8988T (cell line): Measurements from ENCODE around the gene CDC42EP3.
A peak's percentile ranks its signal among the peaks of the same experiment; 100 is the strongest.

Experiments
- DNase-seq: peaks from one replicate; pipeline ENCODE4 v3.0.0; 2011

Gene CDC42EP3

GRCh38 chr2:37654419-37654818 is 17.0 kb downstream of the CDC42EP3 start:
- no peak for DNase-seq

DNA sequence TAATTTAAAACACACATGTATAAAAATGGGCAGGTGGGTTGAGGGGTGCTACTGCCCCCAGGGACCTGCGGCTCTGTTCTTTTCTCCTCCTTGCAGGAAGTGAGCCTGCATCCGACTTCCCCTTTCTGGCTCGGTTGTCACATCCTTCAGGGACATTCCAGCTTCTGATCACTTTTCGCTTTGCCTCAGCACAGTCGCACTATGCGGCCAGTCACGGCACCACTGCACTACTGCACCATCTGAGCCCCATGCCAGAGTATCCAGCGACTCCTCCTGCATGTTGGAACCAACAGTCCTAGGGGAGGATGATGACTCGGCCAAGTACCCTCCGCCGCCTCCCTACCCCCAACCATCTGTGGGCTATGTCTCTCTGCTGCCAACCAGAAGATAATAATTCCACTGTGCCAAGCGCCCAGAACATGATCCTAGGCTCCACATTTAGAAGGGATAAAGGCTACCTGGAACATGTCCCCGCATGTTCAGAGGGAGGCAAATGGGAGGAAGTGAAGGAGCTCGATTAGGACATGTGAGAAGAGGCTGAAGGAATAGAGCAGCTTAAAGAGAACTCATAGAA is 17.6 kb downstream of the CDC42EP3 start:
- no peak for DNase-seq

GRCh38 chr2:37653093-37653492 is 18.3 kb downstream of the CDC42EP3 start:
- no peak for DNase-seq

GRCh38 chr2:37652199-37652640 is 19.2 kb downstream of the CDC42EP3 start:
- DNase-seq, result peak; percentile 53

- no peak for DNase-seq
These were observed 20.8 kb downstream of the CDC42EP3 start for GRCh38 chr2:37650548-37651093.

DNA sequence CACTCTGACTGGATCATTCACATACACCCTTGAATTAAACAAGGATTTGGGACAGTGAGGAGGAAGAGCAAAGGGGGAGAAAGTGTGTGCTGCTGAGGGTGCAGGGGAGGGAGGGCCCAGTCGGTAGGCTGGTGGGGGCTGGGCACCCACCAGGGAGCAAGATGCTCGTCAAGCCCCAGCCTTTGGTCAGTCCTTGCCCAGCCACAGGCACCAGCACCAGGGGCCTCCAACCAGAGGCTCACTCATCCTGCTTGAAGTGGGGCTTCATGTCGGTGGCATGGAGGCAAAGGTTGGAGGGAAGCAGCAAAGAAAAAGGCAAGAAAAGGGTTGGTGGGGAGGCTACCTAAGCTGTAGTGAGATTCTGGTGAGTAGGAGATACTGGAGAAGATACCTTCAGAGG is 21.9 kb downstream of the CDC42EP3 start:
- DNase-seq, result no peak

- no peak for DNase-seq
These were observed 23.0 kb downstream of the CDC42EP3 start for GRCh38 chr2:37648331-37649011.

GRCh38 chr2:37647971-37648330 is 23.5 kb downstream of the CDC42EP3 start:
- DNase-seq, result no peak

DNA sequence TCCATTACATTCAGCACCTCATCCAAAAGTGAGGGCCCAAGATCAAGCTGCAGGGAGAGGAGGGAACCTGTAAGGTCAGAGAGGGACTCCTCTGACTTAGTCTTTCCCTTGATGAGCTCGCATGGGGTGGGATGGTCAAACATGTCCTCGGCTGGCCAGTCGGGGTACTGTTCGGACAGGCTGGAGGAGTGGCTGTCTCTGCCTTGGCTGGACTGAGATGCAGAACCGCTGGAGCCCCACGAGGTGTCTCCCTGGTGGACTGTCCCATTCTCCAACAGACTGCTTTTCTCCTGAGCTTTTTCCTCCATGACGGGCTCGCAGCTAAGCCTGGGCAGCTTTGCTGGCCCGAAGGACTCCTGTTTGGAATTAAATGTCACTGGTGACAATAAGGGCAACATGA is 25.6 kb downstream of the CDC42EP3 start:
- DNase-seq, result no peak

DNA sequence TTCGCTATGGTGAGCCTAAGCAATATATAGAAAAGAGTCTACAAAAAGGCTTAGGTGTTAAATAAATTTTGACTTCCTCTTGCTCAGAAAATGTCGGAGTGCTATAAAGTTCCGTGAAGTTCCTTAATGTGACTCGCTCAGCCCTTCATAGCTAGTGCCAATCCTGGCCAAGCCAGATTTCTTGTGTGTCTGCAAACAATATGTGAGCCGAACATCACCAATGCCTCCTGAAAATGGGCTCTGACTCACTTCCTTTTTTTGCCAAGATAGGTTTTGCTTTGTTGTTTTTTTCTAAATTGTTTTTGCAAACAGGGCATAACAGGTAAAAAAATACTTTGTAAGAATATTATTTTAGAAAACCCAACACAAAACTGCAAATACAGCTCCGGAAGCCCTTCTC is 26.1 kb downstream of the CDC42EP3 start:
- DNase-seq, result no peak

- no peak for DNase-seq
These were observed 27.3 kb downstream of the CDC42EP3 start for GRCh38 chr2:37644191-37644590.

DNA sequence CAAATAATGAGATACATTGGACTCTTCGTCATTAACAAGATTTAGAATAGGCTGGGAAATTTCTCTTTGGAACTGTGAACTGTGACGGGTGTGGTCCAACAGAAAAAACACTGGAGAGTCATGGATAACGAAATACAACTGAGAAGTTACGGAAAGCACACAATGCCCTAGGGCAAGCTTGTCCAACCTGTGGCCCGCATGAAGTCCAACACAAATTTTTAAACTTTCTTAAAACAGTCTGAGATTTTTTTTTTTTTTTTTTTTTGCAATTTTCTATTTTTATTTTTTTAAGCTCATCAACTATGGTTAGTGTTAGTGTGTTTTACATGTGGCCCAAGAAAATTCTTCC is 27.7 kb downstream of the CDC42EP3 start:
- DNase-seq, result no peak

- no peak for DNase-seq
These were observed 28.3 kb downstream of the CDC42EP3 start for GRCh38 chr2:37642907-37643729.

GRCh38 chr2:37641582-37642171 is 29.8 kb downstream of the CDC42EP3 start:
- DNase-seq, result no peak

DNA sequence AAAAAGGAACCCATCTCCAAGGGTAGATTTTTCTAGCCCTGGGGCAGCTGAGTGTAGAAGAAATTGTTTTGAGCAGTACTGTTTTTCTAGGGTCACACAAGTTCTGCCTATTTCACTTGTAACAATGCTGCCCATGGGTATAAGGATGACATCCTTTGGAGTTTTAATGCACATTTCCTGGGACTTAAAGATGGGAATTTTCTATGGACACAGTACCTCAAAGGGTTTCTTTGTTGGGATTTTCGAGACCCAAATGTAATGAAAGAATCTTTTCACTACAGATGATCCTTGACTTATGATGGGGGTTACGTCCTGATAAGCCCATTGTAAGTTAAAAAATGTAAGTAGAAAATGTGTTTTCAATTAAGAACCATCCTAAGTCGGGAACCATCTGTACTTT is 31.8 kb downstream of the CDC42EP3 start:
- DNase-seq, result no peak

DNA sequence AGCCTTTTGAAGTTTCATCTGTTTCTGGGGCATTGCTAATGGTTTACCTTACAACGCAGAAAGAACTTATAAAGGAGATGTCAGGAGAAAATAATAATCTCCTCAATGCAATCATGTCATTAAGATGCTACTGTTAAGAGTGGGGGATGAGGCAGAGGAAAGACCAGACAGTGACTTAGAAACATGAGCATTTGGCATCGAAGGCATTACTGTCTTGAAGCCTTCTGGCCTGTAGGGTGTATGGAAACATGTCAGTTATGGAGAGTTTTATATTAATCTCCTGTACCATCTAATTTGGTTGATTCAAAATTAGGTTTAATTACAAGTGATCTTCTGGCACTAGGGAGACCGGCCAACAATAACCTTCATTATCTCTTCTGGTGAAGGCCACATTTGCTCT is 32.5 kb downstream of the CDC42EP3 start:
- no peak for DNase-seq

GRCh38 chr2:37637985-37638384 is 33.5 kb downstream of the CDC42EP3 start:
- no peak for DNase-seq

GRCh38 chr2:37637190-37637860 is 34.1 kb downstream of the CDC42EP3 start:
- no peak for DNase-seq

DNA sequence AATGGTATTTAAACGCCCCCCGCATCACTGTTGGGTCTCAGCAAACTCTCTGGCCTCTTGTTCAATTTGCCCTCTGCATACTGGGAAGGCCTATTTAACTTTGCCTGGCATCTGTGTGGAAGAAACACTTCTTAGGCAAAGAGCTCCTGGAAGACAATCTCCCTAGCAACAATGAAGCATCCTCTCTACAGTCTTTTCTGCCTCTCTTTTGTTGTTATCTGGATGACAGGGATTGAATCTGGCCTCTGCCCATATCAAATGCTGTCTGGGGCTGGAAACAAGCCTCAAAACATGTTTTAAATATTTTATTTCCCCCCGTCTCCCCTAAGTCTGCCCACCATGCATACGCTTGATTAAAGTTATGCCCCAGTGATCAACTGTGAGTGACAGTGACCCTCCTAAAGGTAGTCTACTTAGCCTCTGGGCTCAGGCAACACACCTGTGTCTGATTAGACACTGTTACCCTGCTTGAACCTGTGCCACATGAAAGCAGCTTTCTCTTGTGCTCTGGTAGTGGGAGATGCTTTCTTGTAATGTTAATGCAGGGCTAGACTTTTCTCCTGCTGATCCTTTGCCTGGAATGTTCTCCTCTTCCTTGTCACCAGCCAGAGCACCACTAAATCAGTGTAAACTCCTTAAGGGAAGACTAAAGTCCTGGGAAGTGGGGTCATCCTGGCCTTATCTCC is 34.9 kb downstream of the CDC42EP3 start:
- no peak for DNase-seq

DNA sequence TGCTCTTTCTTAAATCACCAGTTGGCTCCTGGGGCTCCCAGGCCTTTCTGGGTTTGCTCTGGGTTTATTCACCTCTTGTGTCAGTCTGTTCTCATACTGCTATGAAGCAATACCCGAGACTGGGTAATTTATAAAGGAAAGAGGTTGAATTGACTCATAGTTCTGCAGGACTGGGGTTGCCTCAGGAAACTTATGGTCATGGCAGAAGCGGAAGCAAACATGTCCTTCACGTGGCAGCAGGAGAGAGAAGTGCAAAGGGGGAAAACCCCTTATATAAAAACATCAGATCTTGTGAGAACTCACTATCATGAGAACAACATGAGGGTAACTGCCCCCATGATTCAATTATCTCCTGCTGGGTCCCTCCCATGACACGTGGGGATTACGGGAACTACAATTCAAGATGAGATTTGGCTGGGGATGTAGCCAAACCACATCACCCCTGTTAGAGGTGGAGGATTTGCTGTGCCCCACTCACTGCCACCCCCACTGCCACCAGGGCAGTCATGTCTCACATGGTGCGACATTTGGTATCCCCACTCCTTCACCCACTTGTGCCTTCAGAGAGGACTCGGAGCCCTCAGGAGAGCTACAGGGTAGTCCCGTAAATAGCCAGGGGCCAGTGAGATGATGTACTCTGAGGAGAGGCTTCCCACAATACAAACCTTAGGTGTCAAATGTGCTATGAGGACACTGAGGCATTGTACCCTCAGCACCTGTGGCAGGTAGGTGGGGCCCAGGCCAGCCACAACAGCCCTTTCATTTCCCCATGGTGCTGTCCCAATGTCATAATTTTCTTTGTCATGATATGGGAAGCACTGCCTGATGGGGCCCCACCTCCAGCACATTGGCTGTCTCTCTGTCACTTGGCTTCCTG is 35.7 kb downstream of the CDC42EP3 start:
- DNase-seq, result no peak

- no peak for DNase-seq
These were observed 36.4 kb downstream of the CDC42EP3 start for GRCh38 chr2:37634914-37635503.
